Measurements from ENCODE around the gene NCKAP5. TPM values are rescaled to one million over a fixed set of nuclear protein-coding genes. Genes with fewer than 3 reads are reported as not detected.

NCKAP5 gene
- total RNA-seq, 1 experiment from 2014 or later = not detected

DNA sequence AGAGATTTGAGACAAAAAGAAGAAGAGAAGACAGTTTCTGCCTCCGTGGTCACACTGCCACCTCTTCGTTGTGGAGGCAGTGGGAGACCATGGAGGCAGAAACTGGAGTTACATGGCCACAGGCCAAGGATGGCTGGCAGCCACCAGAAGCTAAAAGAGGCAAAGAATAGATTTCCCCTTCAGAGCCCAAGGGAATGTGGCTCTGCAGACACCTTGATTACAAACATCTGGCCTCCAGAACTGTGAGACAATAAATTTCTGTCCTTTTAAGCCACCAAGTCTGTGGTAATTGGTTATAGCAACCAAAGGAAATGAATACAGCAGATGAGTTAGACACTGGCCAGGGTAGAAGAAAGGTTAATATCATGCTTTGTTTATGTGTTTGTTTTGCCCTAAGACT is 477.9 kb downstream of the NCKAP5 start:
- Histone ChIP-seq H3K4me2 (no peak overlapping the region), H3K9me2 (ENCODE audit: insufficient read depth) (no peaks in the 10 kb centered on the region), H2AFZ (no peak overlapping the region), H3K9me3 (ENCODE audit: insufficient read depth, low read depth) (no peaks in the 10 kb centered on the region), H3K4me3 (no peak overlapping the region), H3K27me3 (ENCODE audit: insufficient read depth, low read depth) (no peaks in the 10 kb centered on the region), H4K20me1 (ENCODE audit: insufficient read depth) (no peaks in the 10 kb centered on the region; the same call in 1 of the 2 replicates), H3K4me1 (replicated peaks; ENCODE audit: insufficient read depth) (no peaks in the 10 kb centered on the region), H3K79me2 (ENCODE audit: low read depth) (no peaks in the 10 kb centered on the region), H3K27ac (no peak overlapping the region), H3K36me3 (ENCODE audit: low read depth) (no peaks in the 10 kb centered on the region), H3F3A (ENCODE audit: insufficient read depth, low read depth) (no peaks in the 10 kb centered on the region)
- BruUV-seq (replicated peaks) = no TSS peak
- DNase-seq = no peak
- no peak for TF ChIP-seq EZH2 (IDR thresholded peaks at IDR 0.05; ENCODE audit: low read depth)
- TF ChIP-seq, protein P1, sequence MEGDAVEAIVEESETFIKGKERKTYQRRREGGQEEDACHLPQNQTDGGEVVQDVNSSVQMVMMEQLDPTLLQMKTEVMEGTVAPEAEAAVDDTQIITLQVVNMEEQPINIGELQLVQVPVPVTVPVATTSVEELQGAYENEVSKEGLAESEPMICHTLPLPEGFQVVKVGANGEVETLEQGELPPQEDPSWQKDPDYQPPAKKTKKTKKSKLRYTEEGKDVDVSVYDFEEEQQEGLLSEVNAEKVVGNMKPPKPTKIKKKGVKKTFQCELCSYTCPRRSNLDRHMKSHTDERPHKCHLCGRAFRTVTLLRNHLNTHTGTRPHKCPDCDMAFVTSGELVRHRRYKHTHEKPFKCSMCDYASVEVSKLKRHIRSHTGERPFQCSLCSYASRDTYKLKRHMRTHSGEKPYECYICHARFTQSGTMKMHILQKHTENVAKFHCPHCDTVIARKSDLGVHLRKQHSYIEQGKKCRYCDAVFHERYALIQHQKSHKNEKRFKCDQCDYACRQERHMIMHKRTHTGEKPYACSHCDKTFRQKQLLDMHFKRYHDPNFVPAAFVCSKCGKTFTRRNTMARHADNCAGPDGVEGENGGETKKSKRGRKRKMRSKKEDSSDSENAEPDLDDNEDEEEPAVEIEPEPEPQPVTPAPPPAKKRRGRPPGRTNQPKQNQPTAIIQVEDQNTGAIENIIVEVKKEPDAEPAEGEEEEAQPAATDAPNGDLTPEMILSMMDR (conservative IDR thresholded peaks at IDR 0.05) = no peak
- POLR2A ChIA-PET (ENCODE audit: unreplicated experiment) = no interaction called here
- CTCF ChIA-PET = interaction anchor here (0.7 kb wide), 1 partner anchor 39 kb away, joined by 5 read pairs; no protein-coding TSS in a partner anchor
- intact Hi-C loops (cut with micrococcal nuclease; ENCODE audit: unreplicated experiment) = no loop called here

DNA sequence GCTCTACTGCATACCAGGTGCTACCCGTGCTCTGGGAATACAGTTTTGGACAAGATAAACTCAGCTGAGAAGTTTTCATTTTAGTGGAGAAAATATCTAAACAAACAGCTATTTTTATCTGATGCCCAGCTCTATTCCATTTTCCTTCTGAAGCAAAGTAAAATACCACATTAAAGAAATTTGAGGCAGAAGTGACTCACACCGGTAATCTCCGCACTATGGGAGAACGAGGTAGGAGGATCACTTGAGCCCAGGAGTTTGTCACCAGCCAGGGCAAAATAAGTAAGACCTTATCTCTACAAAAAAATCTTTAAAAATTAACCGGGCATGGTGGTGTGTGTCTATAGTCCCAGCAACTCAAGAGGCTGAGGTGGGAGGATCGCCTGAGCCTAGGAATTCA is 482.1 kb downstream of the NCKAP5 start:
- BruUV-seq (replicated peaks) = no TSS peak
- no peak overlapping the region for H2AFZ ChIP-seq
- H3F3A ChIP-seq (ENCODE audit: insufficient read depth, low read depth) = no peaks in the 10 kb centered on the region
- intact Hi-C loops (cut with micrococcal nuclease; ENCODE audit: unreplicated experiment) = no loop called here
- H3K27ac ChIP-seq = no peak overlapping the region
- no peaks in the 10 kb centered on the region for H3K27me3 ChIP-seq (ENCODE audit: insufficient read depth, low read depth)
- H3K4me1 ChIP-seq (replicated peaks; ENCODE audit: insufficient read depth) = no peaks in the 10 kb centered on the region
- H3K4me3 ChIP-seq = no peak overlapping the region
- H3K79me2 ChIP-seq (ENCODE audit: low read depth) = no peaks in the 10 kb centered on the region
- H3K4me2 ChIP-seq = no peak overlapping the region
- ChIA-PET CTCF (no interaction called here), POLR2A (ENCODE audit: unreplicated experiment) (no interaction called here)
- no peaks in the 10 kb centered on the region for H3K9me3 ChIP-seq (ENCODE audit: insufficient read depth, low read depth)
- H3K9me2 ChIP-seq (ENCODE audit: insufficient read depth) = no peaks in the 10 kb centered on the region
- H4K20me1 ChIP-seq (ENCODE audit: insufficient read depth) = no peaks in the 10 kb centered on the region; the same call in 1 of the 2 replicates
- no peaks in the 10 kb centered on the region for H3K36me3 ChIP-seq (ENCODE audit: low read depth)
- no peak for TF ChIP-seq EZH2 (IDR thresholded peaks at IDR 0.05; ENCODE audit: low read depth)
- TF ChIP-seq, protein P1 (conservative IDR thresholded peaks at IDR 0.05) = no peak
- no peak for DNase-seq

DNA sequence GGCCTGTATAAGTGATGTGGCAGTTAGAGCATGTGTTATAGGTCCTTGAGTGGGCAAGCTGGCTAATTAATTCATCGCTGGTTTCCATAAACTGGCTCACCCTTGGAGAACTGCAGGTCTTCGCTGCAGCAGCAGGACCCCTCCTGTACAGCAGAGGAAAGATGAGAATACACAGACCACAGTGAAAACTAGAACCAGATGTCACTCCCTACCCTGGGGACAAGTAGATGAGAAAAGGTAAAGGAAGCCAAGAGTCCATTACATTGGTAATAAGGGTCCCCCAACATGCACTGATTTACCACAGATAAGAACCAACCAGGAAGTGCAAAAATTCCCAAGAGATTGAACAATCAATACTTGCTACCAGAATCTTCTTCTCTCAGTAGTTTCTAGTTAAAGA is 482.6 kb downstream of the NCKAP5 start:
- no peaks in the 10 kb centered on the region for H3K9me3 ChIP-seq (ENCODE audit: insufficient read depth, low read depth)
- ChIA-PET CTCF (no interaction called here), POLR2A (ENCODE audit: unreplicated experiment) (no interaction called here)
- H4K20me1 ChIP-seq (ENCODE audit: insufficient read depth) = no peaks in the 10 kb centered on the region; the same call in 1 of the 2 replicates
- no peak for DNase-seq
- no peak overlapping the region for H3K4me2 ChIP-seq
- TF ChIP-seq EZH2 (IDR thresholded peaks at IDR 0.05; ENCODE audit: low read depth) = no peak
- TF ChIP-seq, protein P1 (conservative IDR thresholded peaks at IDR 0.05) = no peak
- H3K79me2 ChIP-seq (ENCODE audit: low read depth) = no peaks in the 10 kb centered on the region
- H3K36me3 ChIP-seq (ENCODE audit: low read depth) = no peaks in the 10 kb centered on the region
- no peak overlapping the region for H2AFZ ChIP-seq
- H3K4me1 ChIP-seq (replicated peaks; ENCODE audit: insufficient read depth) = no peaks in the 10 kb centered on the region
- no peaks in the 10 kb centered on the region for H3K9me2 ChIP-seq (ENCODE audit: insufficient read depth)
- no peaks in the 10 kb centered on the region for H3F3A ChIP-seq (ENCODE audit: insufficient read depth, low read depth)
- H3K27me3 ChIP-seq (ENCODE audit: insufficient read depth, low read depth) = no peaks in the 10 kb centered on the region
- H3K4me3 ChIP-seq = no peak overlapping the region
- no peak overlapping the region for H3K27ac ChIP-seq
- no TSS peak for BruUV-seq (replicated peaks)
- intact Hi-C loops (cut with micrococcal nuclease; ENCODE audit: unreplicated experiment) = no loop called here
